GM21528 (cell line): ENCODE measurements around the gene PHF19.

Experiments used
- ATAC-seq: cut with Tn5 transposase; IDR thresholded peaks from one replicate; pipeline ENCODE4 v1.9.1; 2021; ENCODE audit warnings: mild to moderate bottlenecking, moderate library complexity; ENCODE audit not compliant: unreplicated experiment, low FRiP score

Gene PHF19

GRCh38 chr9:120830865-120831264 lies 46.1 kb downstream of the PHF19 start:
- no peak for ATAC-seq

DNA sequence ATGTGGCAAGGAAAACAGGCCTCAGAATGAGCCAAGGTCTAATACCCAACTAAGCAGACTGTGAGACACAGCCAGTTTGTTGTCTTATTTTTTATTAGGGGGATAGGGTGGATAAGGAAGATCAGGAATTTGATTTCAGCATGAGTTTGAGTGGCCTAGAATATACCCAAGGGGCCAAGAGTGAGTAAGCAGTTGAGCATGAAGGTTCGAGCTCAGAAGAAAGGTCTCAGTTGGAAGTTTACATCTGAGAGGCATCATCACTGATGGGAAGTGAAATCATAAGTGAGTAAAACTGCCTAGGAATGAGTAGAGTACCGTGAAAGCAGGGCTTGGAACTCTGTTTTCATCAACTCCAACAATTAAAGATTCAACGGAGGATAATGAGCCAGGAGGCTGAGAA lies 46.8 kb downstream of the PHF19 start:
- no peak for ATAC-seq

DNA sequence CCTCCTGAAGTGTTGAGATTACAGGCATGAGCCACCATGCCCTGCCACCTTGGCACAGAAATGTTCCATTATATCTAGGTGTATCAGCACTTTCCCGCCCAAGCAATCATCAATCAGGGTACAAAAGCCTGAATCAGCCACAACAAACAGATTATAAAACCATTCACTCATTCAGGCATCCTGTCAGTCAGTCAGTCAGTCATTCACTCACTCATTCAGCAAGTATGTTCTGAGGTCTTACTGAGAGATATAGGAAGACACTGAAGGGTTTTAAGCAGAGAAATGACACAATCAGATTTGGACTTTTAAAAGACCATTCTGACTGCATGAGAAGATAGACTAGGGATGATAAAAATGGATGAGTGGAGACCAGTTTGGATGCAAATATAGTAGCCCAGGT lies 47.3 kb downstream of the PHF19 start:
- ATAC-seq = no peak

DNA sequence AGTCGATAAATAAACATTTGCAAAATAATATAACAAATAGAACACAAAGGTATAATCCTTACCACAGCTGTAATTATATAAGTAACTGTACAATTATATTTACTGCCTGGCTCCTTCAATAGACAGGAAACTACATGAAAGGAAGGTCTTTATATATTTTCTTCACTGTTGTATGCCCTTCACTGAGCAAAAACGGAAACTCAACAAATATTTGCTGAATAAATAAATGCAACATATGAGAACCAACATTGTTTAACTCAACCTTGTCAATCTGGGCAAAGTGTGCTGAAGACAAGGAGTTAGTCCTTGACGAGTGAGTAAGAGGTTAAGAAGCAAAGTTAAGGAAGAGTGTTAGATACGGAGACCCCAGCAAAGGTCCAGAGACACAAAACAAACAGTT lies 56.9 kb downstream of the PHF19 start:
- ATAC-seq = no peak

DNA sequence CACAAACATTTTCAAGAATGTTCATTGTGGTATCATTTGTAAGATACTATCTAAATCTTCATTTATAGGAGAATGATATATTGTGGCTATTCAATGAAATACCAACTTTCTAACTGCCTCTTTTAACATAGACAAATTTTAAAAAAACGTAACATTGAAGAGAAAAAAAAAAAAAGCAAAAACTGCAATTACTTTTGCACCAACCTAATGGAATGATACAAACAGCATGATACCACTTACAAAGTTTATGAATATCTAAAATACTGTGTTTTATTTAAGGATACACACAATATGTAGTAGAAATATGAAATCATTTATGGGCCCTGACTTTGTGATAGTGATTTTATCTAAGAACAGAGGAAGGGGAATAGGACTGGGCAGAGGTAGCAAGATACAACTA lies 58.4 kb downstream of the PHF19 start:
- ATAC-seq = no peak

GRCh38 chr9:120815075-120815474 lies 61.9 kb downstream of the PHF19 start:
- no peak for ATAC-seq

DNA sequence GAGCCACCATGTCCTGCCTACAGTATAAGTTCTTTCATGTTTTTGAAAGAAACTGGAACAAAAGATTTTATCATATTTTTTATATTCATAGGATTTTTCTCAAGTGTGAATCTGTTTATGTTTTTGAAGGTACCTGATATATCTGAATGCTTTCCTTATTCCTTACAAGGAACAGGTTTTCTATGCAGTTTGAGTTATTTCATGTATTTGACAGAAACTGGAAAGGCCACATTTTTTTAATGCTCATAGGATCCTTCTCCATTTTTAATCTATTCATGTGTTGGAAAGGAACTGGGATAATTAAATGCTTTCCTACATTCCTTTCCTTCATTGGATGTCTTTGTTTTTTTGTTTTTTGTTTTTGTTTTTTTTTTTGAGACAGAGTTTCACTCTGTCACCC lies 68.1 kb downstream of the PHF19 start:
- ATAC-seq = no peak

- no peak for ATAC-seq
These were observed 69.2 kb downstream of the PHF19 start for GRCh38 chr9:120807607-120808379.
